Gastroesophageal sphincter (tissue), 3 donors: ENCODE measurements around the gene HES3.

Experiments
- POLR2A ChIP-seq, 2 donors: fragments of 450-650 bp; IDR thresholded peaks; one replicate each; pipeline ENCODE4 v1.6.1; 2017; ENCODE audit warnings: antibody characterized with exemption in 2 of 2, mild to moderate bottlenecking in 2 of 2, moderate library complexity in 1 of 2
- POLR2AphosphoS5 ChIP-seq: sonication (generic); formaldehyde crosslinking; IDR thresholded peaks from one replicate; pipeline ENCODE4 v1.6.1; 2017; ENCODE audit warnings: antibody characterized with exemption
- TF ChIP-seq, protein P1 (sequence below), 4 experiments: fragments of 200-600 bp in 2 of 4; fragments of 450-650 bp in 2 of 4; sonication (generic) in 1 of 4; IDR thresholded peaks; one replicate each; pipeline ENCODE4 v1.5.1; 2017 to 2019; ENCODE audit warnings: antibody characterized with exemption in 4 of 4, mild to moderate bottlenecking in 2 of 4, moderate library complexity in 2 of 4

DNA sequence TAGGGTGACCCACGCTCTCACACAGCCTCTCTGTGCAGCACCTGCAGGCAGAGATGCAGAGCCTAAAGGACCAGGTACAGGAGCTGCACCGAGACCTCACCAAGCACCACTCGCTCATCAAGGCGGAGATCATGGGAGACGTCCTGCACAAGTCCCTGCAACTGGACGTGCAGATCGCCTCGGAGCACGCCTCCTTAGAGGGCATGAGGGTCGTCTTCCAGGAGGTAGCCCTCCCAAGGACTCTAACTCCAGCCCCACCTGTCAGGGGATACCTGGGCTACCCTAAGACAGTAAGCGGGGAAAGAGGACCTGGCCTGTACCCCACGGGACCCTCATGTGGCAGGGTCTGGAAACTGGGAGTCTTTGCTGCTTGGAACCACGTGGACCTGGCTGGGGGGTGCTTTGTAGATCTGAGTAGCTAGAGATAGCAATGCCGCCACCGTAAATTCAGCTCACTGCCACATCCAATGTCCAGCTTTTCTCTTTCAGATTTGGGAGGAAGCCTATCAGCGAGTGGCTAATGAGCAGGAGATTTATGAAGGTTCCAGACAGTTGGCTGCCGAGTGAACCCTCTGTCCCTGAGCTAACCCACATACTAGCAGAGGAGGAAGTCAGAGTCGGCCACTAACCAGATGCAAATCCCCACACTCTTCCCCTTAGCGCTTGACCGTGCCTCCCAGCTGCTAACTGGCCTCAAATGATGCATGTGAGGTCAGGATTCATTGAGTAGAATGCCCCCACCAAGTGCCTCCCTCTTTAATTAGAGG is 31.6 kb upstream of the HES3 start:
- TF ChIP-seq, protein P1, sequence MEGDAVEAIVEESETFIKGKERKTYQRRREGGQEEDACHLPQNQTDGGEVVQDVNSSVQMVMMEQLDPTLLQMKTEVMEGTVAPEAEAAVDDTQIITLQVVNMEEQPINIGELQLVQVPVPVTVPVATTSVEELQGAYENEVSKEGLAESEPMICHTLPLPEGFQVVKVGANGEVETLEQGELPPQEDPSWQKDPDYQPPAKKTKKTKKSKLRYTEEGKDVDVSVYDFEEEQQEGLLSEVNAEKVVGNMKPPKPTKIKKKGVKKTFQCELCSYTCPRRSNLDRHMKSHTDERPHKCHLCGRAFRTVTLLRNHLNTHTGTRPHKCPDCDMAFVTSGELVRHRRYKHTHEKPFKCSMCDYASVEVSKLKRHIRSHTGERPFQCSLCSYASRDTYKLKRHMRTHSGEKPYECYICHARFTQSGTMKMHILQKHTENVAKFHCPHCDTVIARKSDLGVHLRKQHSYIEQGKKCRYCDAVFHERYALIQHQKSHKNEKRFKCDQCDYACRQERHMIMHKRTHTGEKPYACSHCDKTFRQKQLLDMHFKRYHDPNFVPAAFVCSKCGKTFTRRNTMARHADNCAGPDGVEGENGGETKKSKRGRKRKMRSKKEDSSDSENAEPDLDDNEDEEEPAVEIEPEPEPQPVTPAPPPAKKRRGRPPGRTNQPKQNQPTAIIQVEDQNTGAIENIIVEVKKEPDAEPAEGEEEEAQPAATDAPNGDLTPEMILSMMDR (IDR thresholded peaks at IDR 0.05), result no peak
- TF ChIP-seq POLR2AphosphoS5, result no peak
- TF ChIP-seq POLR2A (IDR thresholded peaks at IDR 0.05), result no peak
